HepG2 (cell line): ENCODE results near the gene SLC25A11. TPM values are rescaled to one million over a fixed set of nuclear protein-coding genes. Genes with fewer than 3 reads are reported as not detected.

Source experiments
- ATAC-seq: fragments of 200-7000 bp; cut with Tn5 transposase; 3 replicates; pipeline ENCODE4 v1.9.1; 2020; ENCODE audit warnings: mild to moderate bottlenecking, moderate library complexity
- Bru-seq: library from RNA; stranded (reverse); fragments of 400-500 nt; gene quantifications from one replicate; lab custom pipeline; 2021; lab: Mats Ljungman, UMichigan
- BruChase-seq, 2 experiments: library from RNA; stranded (reverse); fragments of 400-500 nt; gene quantifications; one replicate each; lab custom pipeline; 2021; lab: Mats Ljungman, UMichigan
- BruUV-seq: library from RNA; stranded (reverse); fragments of 400-500 nt; replicated peaks from 2 replicates; lab custom pipeline; 2021; lab: Mats Ljungman, UMichigan
- CTCF ChIA-PET: fragments of 300-600 bp; formaldehyde crosslinking; extraction: SDS; loops from one replicate; lab custom pipeline; 2021; ENCODE audit warnings: low total read pairs, inconsistent platforms, low intra/inter-chr PET ratio; lab: Yijun Ruan, JAX
- POLR2A ChIA-PET: fragments of 350-600 bp; sonication (Branson Sonifier 250); formaldehyde crosslinking; loops from one replicate; lab custom pipeline; 2020; ENCODE audit warnings: antibody characterized with exemption, inconsistent platforms; lab: Yijun Ruan, JAX
- DNase-seq: peaks from one replicate; pipeline ENCODE4 v3.0.0-alpha.2; 2015; ENCODE audit warnings: low spot score
- FAIRE-seq: peaks from 3 replicates; lab custom pipeline; 2011; peaks lifted over from hg19 to GRCh38; lab: Jason Lieb, UNC
- H2AFZ ChIP-seq: one replicate; pipeline ENCODE4 v1.6.1; 2011; ENCODE audit warnings: low read length, inconsistent platforms
- H3K27ac ChIP-seq: fragments of 300-600 bp; 3 replicates; pipeline ENCODE4 v1.8.0; 2011; ENCODE audit warnings: mixed run types, mild to moderate bottlenecking, mixed read lengths, low read length, inconsistent platforms; ENCODE audit not compliant: insufficient read depth; ENCODE audit errors: extremely low read length
- H3K27me3 ChIP-seq, 2 experiments: fragments of 200-600 bp in 1 of 2; 2 replicates in 1 of 2; 3 replicates in 1 of 2; pipeline versions ENCODE4 v1.6.0 to v1.8.0; 2011; ENCODE audit warnings: low read length in 2 of 2, mild to moderate bottlenecking in 2 of 2, moderate library complexity in 2 of 2, inconsistent platforms in 1 of 2; ENCODE audit not compliant: insufficient read depth in 2 of 2, control insufficient read depth in 1 of 2
- H3K36me3 ChIP-seq, 2 experiments: fragments of 200-600 bp in 1 of 2; replicated peaks in 1 of 2; 2 replicates in 1 of 2; 3 replicates in 1 of 2; pipeline versions ENCODE4 v1.5.1 to v1.8.0; 2011; ENCODE audit warnings: low read length in 2 of 2, inconsistent platforms in 1 of 2; ENCODE audit not compliant: insufficient read depth in 2 of 2, control insufficient read depth in 1 of 2
- H3K4me1 ChIP-seq: 2 replicates; pipeline ENCODE4 v1.5.1; 2012; ENCODE audit warnings: low read length, inconsistent platforms; ENCODE audit not compliant: insufficient read depth
- H3K4me2 ChIP-seq: 2 replicates; pipeline ENCODE4 v1.6.0; 2011; ENCODE audit warnings: low read depth, low read length, inconsistent platforms
- H3K4me3 ChIP-seq, 3 experiments: fragments of 200-600 bp in 1 of 3; sonication (generic), shearing (Covaris generic) in 1 of 3; replicated peaks in 1 of 3; 2 replicates each; pipeline ENCODE4 v1.5.1; 2011 to 2016; ENCODE audit warnings: low read length in 3 of 3, inconsistent platforms in 2 of 3, low read depth in 2 of 3, mild to moderate bottlenecking in 2 of 3, control low read depth in 1 of 3, mixed read lengths in 1 of 3; ENCODE audit not compliant: insufficient read depth in 1 of 3
- H3K79me2 ChIP-seq: one replicate; pipeline ENCODE4 v1.6.1; 2011; ENCODE audit warnings: low read length, inconsistent platforms; ENCODE audit not compliant: insufficient read depth
- H3K9ac ChIP-seq: 2 replicates; pipeline ENCODE4 v1.6.0; 2011; ENCODE audit warnings: mild to moderate bottlenecking, low read depth, low read length, inconsistent platforms; ENCODE audit not compliant: insufficient read depth
- H3K9me3 ChIP-seq: 2 replicates; pipeline ENCODE4 v1.5.1; 2012; ENCODE audit warnings: mild to moderate bottlenecking, low read length
- H4K20me1 ChIP-seq: 2 replicates; pipeline ENCODE4 v1.6.0; 2011; ENCODE audit warnings: inconsistent platforms, mild to moderate bottlenecking, low read length, moderate library complexity; ENCODE audit not compliant: insufficient read depth
- CHD4 ChIP-seq: fragments of 200-600 bp; sonication (generic); IDR thresholded peaks from 2 replicates; pipeline ENCODE4 v1.7.0; 2017; ENCODE audit warnings: mild to moderate bottlenecking, low read length, borderline replicate concordance
- GTF2F1 ChIP-seq: fragments of 150-350 bp; IDR thresholded peaks from 2 replicates; pipeline ENCODE4 v1.6.1; 2014; ENCODE audit warnings: low read length
- HCFC1 ChIP-seq: fragments of 150-350 bp; IDR thresholded peaks from 2 replicates; pipeline ENCODE4 v1.6.1; 2014; ENCODE audit warnings: low read depth, low read length
- ZNF234 ChIP-seq: sonication (generic); formaldehyde crosslinking; conservative IDR thresholded peaks from 2 replicates; pipeline ENCODE4 v1.5.1; 2020; ENCODE audit warnings: mild to moderate bottlenecking, missing genetic modification reagents
- ZNF326 ChIP-seq: sonication (generic); formaldehyde crosslinking; IDR thresholded peaks from 2 replicates; pipeline ENCODE4 v1.4.0; 2020; ENCODE audit warnings: missing genetic modification reagents, borderline replicate concordance
- ZNF484 ChIP-seq: sonication (generic); formaldehyde crosslinking; IDR thresholded peaks from 2 replicates; pipeline ENCODE4 v1.5.1; 2020; ENCODE audit warnings: mild to moderate bottlenecking, low read depth, missing genetic modification reagents, borderline replicate concordance
- ZNF563 ChIP-seq: sonication (generic); formaldehyde crosslinking; IDR thresholded peaks from 2 replicates; pipeline ENCODE4 v1.8.0; 2022; ENCODE audit warnings: mild to moderate bottlenecking, moderate library complexity, missing genetic modification reagents
- WGBS: methylation state at CpG from one replicate; pipeline ENCODE4 v1.1.6; 2017; ENCODE audit warnings: low lambda C conversion rate; 5-methylcytosine and 5-hydroxymethylcytosine counted together
- in situ Hi-C: cut with HindIII; loops from 2 replicates; pipeline ENCODE4 v1.10.0; 2017; ENCODE audit warnings: low pct_unique_long_range_greater_than_20kb; ENCODE audit not compliant: extremely low pct_ligation_motif_present
- intact Hi-C: fragments of 100-400 bp; cut with micrococcal nuclease; formaldehyde crosslinking; loops from one replicate; pipeline ENCODE4 v1.10.0; 2022; ENCODE audit not compliant: unreplicated experiment
- long read RNA-seq, 2 experiments: library from RNA in 1 of 2; library from polyadenylated mRNA in 1 of 2; stranded (forward) in 1 of 2; unstranded in 1 of 2; transcript quantifications; one replicate each; pipeline ENCODE4 v2.0.0, GENCODE V29; 2019 to 2022
- polyA minus RNA-seq, 3 experiments: library from RNA; depleted of rRNA, polyadenylated mRNA; stranded (reverse); fragments of >200 nt; gene quantifications; 2 replicates each; pipeline ENCODE4 v1.2.3, GENCODE V29; 2011; ENCODE audit warnings: low replicate concordance in 1 of 3
- polyA plus RNA-seq, 8 experiments: library from polyadenylated mRNA; depleted of rRNA in 3 of 8; stranded (reverse) in 7 of 8; unstranded in 1 of 8; fragments of >200 nt; fragmentation: Illumina TruSeq in 4 of 8; extraction: Trizol in 4 of 8; gene quantifications; 2 replicates each; pipeline versions ENCODE4 v1.2.1 to v1.2.3, GENCODE V29; 2011 to 2016; ENCODE audit warnings: low read depth in 4 of 8, missing spikeins in 1 of 8, mixed read lengths in 1 of 8; ENCODE audit not compliant: insufficient read depth in 1 of 8
- total RNA-seq, 5 experiments: library from RNA; depleted of rRNA; stranded (reverse); fragments of >200 nt; fragmentation: Illumina TruSeq; extraction: Trizol; gene quantifications; 2 replicates each; pipeline ENCODE4 v1.2.3, GENCODE V29; 2016; ENCODE audit warnings: low read depth in 1 of 5
- TF ChIP-seq, protein P1 (sequence below): sonication (generic); formaldehyde crosslinking; IDR thresholded peaks from 2 replicates; pipeline ENCODE4 v1.9.0; 2021; ENCODE audit warnings: missing genetic modification reagents, borderline replicate concordance
- TF ChIP-seq, protein P2 (sequence below): IDR thresholded peaks from 2 replicates; pipeline ENCODE4 v1.6.1; 2018; ENCODE audit warnings: missing genetic modification reagents, mild to moderate bottlenecking, missing compliant biosample characterization
- TF ChIP-seq, protein P3 (sequence below): sonication (generic); formaldehyde crosslinking; IDR thresholded peaks from 2 replicates; pipeline ENCODE4 v1.4.0; 2020; ENCODE audit warnings: missing genetic modification reagents

The SLC25A11 gene, protein sequence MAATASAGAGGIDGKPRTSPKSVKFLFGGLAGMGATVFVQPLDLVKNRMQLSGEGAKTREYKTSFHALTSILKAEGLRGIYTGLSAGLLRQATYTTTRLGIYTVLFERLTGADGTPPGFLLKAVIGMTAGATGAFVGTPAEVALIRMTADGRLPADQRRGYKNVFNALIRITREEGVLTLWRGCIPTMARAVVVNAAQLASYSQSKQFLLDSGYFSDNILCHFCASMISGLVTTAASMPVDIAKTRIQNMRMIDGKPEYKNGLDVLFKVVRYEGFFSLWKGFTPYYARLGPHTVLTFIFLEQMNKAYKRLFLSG
- total RNA-seq (2016; rRNA removed; fragmentation: Illumina TruSeq; extraction: Trizol) (47.2 and 47.9 TPM in 2 replicates), polyA plus RNA-seq (2011; rRNA removed) (35.0 and 35.4 TPM in 2 replicates), polyA minus RNA-seq (2011; rRNA and poly(A)+ RNA removed; ENCODE audit: low replicate concordance) (77.5 and 91.1 TPM in 2 replicates), Bru-seq, nascent RNA (percentile 76 among the genes with signal in this experiment), BruChase-seq, experiment 1, labeled RNA remaining after a 6-hour chase (percentile 81 among the genes with signal in this experiment), BruChase-seq, experiment 2, labeled RNA remaining after a 2-hour chase (percentile 68 among the genes with signal in this experiment)
- 22.1 and 25.5 TPM in 2 replicates for total RNA-seq (2016; cell fraction: cytosol; rRNA removed; fragmentation: Illumina TruSeq; extraction: Trizol; ENCODE audit: low read depth)
- 40.6 and 48.7 TPM in 2 replicates for total RNA-seq (2016; cell fraction: insoluble cytoplasmic fraction; rRNA removed; fragmentation: Illumina TruSeq; extraction: Trizol)
- 28.0 and 32.2 TPM in 2 replicates for total RNA-seq (2016; cell fraction: membrane; rRNA removed; fragmentation: Illumina TruSeq; extraction: Trizol)
- 21.3 and 23.1 TPM in 2 replicates for total RNA-seq (2016; cell fraction: nucleus; rRNA removed; fragmentation: Illumina TruSeq; extraction: Trizol)
- polyA plus RNA-seq (2011; cell fraction: cytosol; rRNA removed) = 31.3 and 45.3 TPM in 2 replicates
- polyA plus RNA-seq (2011; cell fraction: nucleus; rRNA removed) = 41.0 and 42.8 TPM in 2 replicates
- 19.7 and 27.6 TPM in 2 replicates for polyA plus RNA-seq (2012)
- polyA plus RNA-seq (2016; cell fraction: cytosol; fragmentation: Illumina TruSeq; extraction: Trizol; ENCODE audit: low read depth) = 21.7 and 29.8 TPM in 2 replicates
- polyA plus RNA-seq (2016; cell fraction: insoluble cytoplasmic fraction; fragmentation: Illumina TruSeq; extraction: Trizol; ENCODE audit: low read depth) = 44.9 and 50.2 TPM in 2 replicates
- 22.8 and 26.7 TPM in 2 replicates for polyA plus RNA-seq (2016; cell fraction: membrane; fragmentation: Illumina TruSeq; extraction: Trizol; ENCODE audit: low read depth)
- 36.1 and 36.6 TPM in 2 replicates for polyA plus RNA-seq (2016; cell fraction: nucleus; fragmentation: Illumina TruSeq; extraction: Trizol; ENCODE audit: insufficient read depth, low read depth)
- 17.0 and 18.5 TPM in 2 replicates for polyA minus RNA-seq (2011; cell fraction: cytosol; rRNA and poly(A)+ RNA removed)
- polyA minus RNA-seq (2011; cell fraction: nucleus; rRNA and poly(A)+ RNA removed) = 20.0 and 27.3 TPM in 2 replicates
- long read RNA-seq, experiment 1, transcript SLC25A11-201 (8 exons, 1,897 nt) = major isoform, 123 of 138 reads
- long read RNA-seq, experiment 1, partial matches to known transcripts = 4 of 138 reads
- long read RNA-seq, experiment 1, other reads (novel, unspliced or antisense) = 9 of 138 reads
- long read RNA-seq, experiment 2, transcript SLC25A11-201 (8 exons, 1,897 nt) = major isoform, 107 of 117 reads
- long read RNA-seq, experiment 2, partial matches to known transcripts = 6 of 117 reads
- long read RNA-seq, experiment 2, other reads (novel, unspliced or antisense) = 3 of 117 reads

DNA sequence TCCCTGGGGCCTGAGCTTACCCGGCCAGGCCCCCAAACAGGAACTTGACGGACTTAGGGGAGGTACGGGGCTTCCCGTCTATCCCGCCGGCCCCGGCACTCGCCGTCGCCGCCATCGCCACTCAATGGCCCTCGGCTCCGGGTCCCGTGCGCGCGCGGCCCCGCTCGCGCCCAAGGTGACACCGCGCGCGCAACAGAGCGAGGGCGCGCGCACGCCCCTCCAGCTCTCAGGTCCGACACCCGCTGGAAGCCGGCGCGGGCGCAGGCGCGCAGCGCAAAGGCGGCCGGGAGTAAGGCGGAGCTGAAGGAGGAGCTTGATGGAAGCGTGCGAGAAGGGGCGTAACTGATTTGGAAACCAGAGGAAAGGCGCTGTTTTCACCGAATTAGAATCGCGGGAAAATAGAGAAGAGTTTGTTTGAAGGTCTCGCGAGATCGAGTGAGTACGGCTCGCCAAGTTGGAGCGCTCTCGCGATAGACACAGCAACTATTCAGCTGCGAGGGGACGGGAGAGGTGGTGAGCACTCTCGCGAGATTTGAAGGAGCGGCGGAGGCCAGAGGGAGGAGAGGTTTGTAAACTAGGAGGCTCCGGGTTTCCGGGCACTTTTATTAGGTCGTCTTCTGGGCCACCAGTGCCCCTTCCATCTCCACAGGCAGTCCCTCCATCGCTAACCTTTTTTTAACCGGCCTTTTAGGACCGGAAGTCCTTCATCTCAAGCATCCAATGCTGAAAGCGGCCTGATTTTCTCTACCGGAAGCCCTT is at the start of gene SLC25A11, which contains the start of gene RNF167:
TSS of gene SLC25A11 (minus strand) at position 251 of the 759 bp plus-strand sequence. CDS start at position 115, 136 bp downstream.
TSS of gene RNF167 (plus strand) at position 473 of the 759 bp plus-strand sequence. CDS start 642 bp downstream, outside the sequence.
- FAIRE-seq = peak; percentile 98
- CTCF ChIA-PET = no interaction called here
- Histone ChIP-seq H3K79me2 (peaks cover 45% of the 10 kb centered on the region), H2AFZ (no peak within 1 kb of the TSS), H3K27ac (peak within 1 kb of the TSS; percentile 96), H3K9ac (peak within 1 kb of the TSS; percentile 95), H3K4me2 (peak within 1 kb of the TSS; percentile 98), H4K20me1 (peaks cover 7% of the 10 kb centered on the region; the same call in 1 of the 2 replicates), H3K4me3 (peak within 1 kb of the TSS; percentile 91 to 97 (median 93)), H3K27me3 (no peaks in the 10 kb centered on the region; a peak in 1 of 5 replicates), H3K4me1 (peaks cover 30% of the 10 kb centered on the region), H3K36me3 (peaks cover 8 to 32% of the 10 kb centered on the region in 2 experiments), H3K9me3 (no peaks in the 10 kb centered on the region)
- in situ Hi-C loops = no loop called here
- POLR2A ChIA-PET = interaction anchor here (0.8 to 3.9 kb wide), 29 partner anchors 9 to 403 kb away, joined by 3 to 201 read pairs (median 5); partner anchors contain the start of genes ARRB2, CAMTA2, ENO3 and GLTPD2
- 1% methylated on average over 43 of the region's 72 CpGs for WGBS
- intact Hi-C loops = no loop called here
- peak; percentile 79 for ATAC-seq
- no TSS peak for BruUV-seq
- DNase-seq = peak; percentile 100
- TF ChIP-seq HCFC1 (no peak), ZNF326 (CRISPR knock-in tag) (no peak), ZNF234 (no peak), ZNF484 (CRISPR knock-in tag) (no peak), ZNF563 (CRISPR knock-in tag) (no peak), GTF2F1 (no peak), CHD4 (no peak; the same call in 1 of the 2 replicates)
- TF ChIP-seq, protein P1, sequence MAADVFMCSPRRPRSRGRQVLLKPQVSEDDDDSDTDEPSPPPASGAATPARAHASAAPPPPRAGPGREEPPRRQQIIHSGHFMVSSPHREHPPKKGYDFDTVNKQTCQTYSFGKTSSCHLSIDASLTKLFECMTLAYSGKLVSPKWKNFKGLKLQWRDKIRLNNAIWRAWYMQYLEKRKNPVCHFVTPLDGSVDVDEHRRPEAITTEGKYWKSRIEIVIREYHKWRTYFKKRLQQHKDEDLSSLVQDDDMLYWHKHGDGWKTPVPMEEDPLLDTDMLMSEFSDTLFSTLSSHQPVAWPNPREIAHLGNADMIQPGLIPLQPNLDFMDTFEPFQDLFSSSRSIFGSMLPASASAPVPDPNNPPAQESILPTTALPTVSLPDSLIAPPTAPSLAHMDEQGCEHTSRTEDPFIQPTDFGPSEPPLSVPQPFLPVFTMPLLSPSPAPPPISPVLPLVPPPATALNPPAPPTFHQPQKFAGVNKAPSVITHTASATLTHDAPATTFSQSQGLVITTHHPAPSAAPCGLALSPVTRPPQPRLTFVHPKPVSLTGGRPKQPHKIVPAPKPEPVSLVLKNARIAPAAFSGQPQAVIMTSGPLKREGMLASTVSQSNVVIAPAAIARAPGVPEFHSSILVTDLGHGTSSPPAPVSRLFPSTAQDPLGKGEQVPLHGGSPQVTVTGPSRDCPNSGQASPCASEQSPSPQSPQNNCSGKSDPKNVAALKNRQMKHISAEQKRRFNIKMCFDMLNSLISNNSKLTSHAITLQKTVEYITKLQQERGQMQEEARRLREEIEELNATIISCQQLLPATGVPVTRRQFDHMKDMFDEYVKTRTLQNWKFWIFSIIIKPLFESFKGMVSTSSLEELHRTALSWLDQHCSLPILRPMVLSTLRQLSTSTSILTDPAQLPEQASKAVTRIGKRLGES = no peak
- TF ChIP-seq, protein P2, sequence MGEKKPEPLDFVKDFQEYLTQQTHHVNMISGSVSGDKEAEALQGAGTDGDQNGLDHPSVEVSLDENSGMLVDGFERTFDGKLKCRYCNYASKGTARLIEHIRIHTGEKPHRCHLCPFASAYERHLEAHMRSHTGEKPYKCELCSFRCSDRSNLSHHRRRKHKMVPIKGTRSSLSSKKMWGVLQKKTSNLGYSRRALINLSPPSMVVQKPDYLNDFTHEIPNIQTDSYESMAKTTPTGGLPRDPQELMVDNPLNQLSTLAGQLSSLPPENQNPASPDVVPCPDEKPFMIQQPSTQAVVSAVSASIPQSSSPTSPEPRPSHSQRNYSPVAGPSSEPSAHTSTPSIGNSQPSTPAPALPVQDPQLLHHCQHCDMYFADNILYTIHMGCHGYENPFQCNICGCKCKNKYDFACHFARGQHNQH (CRISPR knock-in tag) = peak; percentile 52
- TF ChIP-seq, protein P3, sequence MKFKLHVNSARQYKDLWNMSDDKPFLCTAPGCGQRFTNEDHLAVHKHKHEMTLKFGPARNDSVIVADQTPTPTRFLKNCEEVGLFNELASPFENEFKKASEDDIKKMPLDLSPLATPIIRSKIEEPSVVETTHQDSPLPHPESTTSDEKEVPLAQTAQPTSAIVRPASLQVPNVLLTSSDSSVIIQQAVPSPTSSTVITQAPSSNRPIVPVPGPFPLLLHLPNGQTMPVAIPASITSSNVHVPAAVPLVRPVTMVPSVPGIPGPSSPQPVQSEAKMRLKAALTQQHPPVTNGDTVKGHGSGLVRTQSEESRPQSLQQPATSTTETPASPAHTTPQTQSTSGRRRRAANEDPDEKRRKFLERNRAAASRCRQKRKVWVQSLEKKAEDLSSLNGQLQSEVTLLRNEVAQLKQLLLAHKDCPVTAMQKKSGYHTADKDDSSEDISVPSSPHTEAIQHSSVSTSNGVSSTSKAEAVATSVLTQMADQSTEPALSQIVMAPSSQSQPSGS = no peak
